Measurements from ENCODE around the gene ATP2A3.

DNA sequence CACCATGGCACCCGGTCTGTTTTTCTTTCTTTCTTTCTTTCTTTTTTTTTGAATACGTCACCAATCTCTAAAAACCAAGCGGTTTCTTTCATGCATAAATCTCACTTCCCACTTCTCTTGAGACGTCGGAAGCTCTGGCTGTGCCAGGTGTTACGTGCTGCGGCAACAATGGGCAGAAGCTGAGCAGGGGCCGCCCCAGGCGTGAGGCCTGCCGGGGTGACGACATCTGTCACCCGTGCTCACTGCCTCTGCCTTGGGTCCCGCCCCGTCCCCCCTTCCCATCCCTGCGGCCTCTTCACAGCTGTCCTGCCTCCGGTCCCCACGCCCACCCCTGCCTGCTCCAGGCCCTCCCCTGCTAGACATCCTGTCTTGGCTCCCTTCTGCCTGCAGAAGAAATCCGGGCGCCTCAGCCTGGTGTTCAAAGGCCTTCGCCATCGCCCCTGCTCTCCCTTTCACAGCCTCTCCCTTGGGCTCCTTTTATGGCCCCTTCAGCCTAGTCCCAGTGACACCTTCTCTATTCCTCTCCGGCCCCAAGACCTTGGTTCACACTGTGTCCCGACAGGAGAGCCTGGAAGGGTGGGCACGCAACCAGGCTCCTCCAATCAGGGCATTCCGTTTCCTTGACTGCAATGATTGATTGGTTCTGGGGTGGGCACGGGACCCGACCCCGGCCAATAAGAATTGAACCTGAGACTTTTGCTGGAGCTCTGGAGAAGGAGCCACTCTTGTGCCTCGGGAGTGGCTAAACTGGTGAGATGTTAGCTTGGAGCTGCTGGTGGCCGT lies 52.8 kb downstream of the ATP2A3 start:
- TF ChIP-seq POLR2AphosphoS5 (IDR thresholded peaks at IDR 0.05; ENCODE audit: borderline replicate concordance, low read depth, low read length) (no peak), FOXP2 (optimal IDR thresholded peaks at IDR 0.05; ENCODE audit: control extremely low read depth, extremely low read length, insufficient read depth) (no peak)
